ENCODE data around the gene SSBP4. TPM values are rescaled to one million over a fixed set of nuclear protein-coding genes. Genes with fewer than 3 reads are reported as not detected.

Gene SSBP4
- total RNA-seq, 1 experiment from 2014 or later, result 164 TPM

DNA sequence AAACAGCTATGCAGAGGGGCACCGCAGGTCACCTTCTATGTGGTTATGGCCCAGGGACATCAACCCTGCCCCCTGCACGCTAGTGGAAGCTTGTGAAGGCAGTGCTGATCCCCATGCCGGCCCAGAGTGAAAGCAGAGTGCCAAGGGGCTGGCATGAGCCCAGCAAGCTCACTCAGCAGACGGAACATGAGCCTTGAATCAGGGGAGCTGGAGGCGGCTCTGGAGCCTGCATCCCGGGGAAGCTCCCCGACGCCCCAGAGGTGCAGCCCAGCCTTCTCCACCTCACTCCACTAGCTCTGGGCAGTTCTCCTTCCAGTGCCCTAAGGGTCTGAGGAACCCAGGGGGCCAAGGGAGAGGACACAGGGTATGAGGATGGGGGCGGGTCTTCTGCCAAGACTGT is 37.8 kb downstream of the SSBP4 start:
- Histone ChIP-seq H3K9me2 (ENCODE audit: insufficient read depth) (no peaks in the 10 kb centered on the region), H2AFZ (ENCODE audit: low read depth, low read length, poor library complexity, severe bottlenecking) (no peak overlapping the region), H4K20me1 (ENCODE audit: insufficient read depth) (no peaks in the 10 kb centered on the region), H3K4me3 (replicated peaks in 1 of 2; ENCODE audit: low read depth in 1 of 2, low read length in 2 of 2) (no peak overlapping the region), H3K27me3 (ENCODE audit: insufficient read depth, low read length) (no peaks in the 10 kb centered on the region), H3K27ac (ENCODE audit: low read depth, low read length) (no peak overlapping the region), H3K9me3 (ENCODE audit: control insufficient read depth in 1 of 2, insufficient read depth in 1 of 2, low read depth in 1 of 2, low read length in 2 of 2) (no peaks in the 10 kb centered on the region), H3K36me3 (ENCODE audit: control insufficient read depth in 1 of 2, insufficient read depth in 2 of 2, low read length in 2 of 2) (peaks cover 10 to 20% of the 10 kb centered on the region in 2 experiments; a peak in 3 of 4 replicates), H3K9ac (ENCODE audit: low read length) (no peak overlapping the region), H3K4me2 (ENCODE audit: low read length) (no peak overlapping the region), H3K4me1 (ENCODE audit: control insufficient read depth in 1 of 2, insufficient read depth in 2 of 2, low read length in 2 of 2) (peaks cover 15 to 19% of the 10 kb centered on the region in 2 experiments), H3K79me2 (ENCODE audit: insufficient read depth, low read length) (no peaks in the 10 kb centered on the region)
- POLR2A ChIA-PET, result no interaction called here
- TF ChIP-seq YY1 (IDR thresholded peaks at IDR 0.05; ENCODE audit: extremely low read depth, insufficient replicate concordance, low read depth, low read length) (no peak), MAX (IDR thresholded peaks at IDR 0.05) (no peak), RAD21 (IDR thresholded peaks at IDR 0.05; ENCODE audit: low read depth) (no peak), POLR2AphosphoS5 (IDR thresholded peaks at IDR 0.05; ENCODE audit: low read depth, low read length) (no peak), JUND (IDR thresholded peaks at IDR 0.05) (no peak), TCF7L2 (IDR thresholded peaks at IDR 0.05; ENCODE audit: borderline replicate concordance, extremely low read depth, insufficient read depth, insufficient read length) (no peak), EZH2phosphoT487 (IDR thresholded peaks at IDR 0.05; ENCODE audit: borderline replicate concordance) (no peak), CBX3 (IDR thresholded peaks at IDR 0.05; ENCODE audit: low read depth) (no peak), ZBTB33 (IDR thresholded peaks at IDR 0.05; ENCODE audit: extremely low read depth, insufficient replicate concordance, low read length) (no peak), ATF3 (IDR thresholded peaks at IDR 0.05) (no peak), SIN3A (IDR thresholded peaks at IDR 0.05; ENCODE audit: low read depth) (no peak), SP1 (IDR thresholded peaks at IDR 0.05; ENCODE audit: low read depth) (no peak), CTCF (IDR thresholded peaks at IDR 0.05 in 2 of 3, conservative IDR thresholded peaks at IDR 0.05 in 1 of 3; ENCODE audit: borderline replicate concordance in 1 of 3, insufficient read depth in 1 of 3, low read depth in 2 of 3, low read length in 2 of 3) (no peak), ZFX (IDR thresholded peaks at IDR 0.05) (no peak), ELF1 (IDR thresholded peaks at IDR 0.05; ENCODE audit: borderline replicate concordance, low read depth) (no peak), EZH2 (IDR thresholded peaks at IDR 0.05) (no peak), SRF (IDR thresholded peaks at IDR 0.05; ENCODE audit: low read depth) (no peak), ZNF274 (IDR thresholded peaks at IDR 0.05; ENCODE audit: low read depth, low read length) (no peak)
- ATAC-seq, result no peak
- no TSS peak for BruUV-seq (replicated peaks)
- intact Hi-C loops (cut with micrococcal nuclease), result no loop called here
- CTCF ChIA-PET, result no interaction called here
- DNase-seq (ENCODE audit: low read depth, low spot score), result no peak
- RAD21 ChIA-PET (ENCODE audit: low non-redundant PET in 1 of 2, low total read pairs in 2 of 2, uncharacterized antibody in 2 of 2, unreplicated experiment in 2 of 2), result no interaction called here

Measured in HCT116 (cell line).